GM21447 (cell line): Measurements from ENCODE around the gene C1orf226.
"Not testable (repeated sequence)": the region's sequence is repeated elsewhere in the genome, so short reads cannot be mapped to it uniquely, and the experiment has no call there.

Source experiments
- ATAC-seq: cut with Tn5 transposase; IDR thresholded peaks from one replicate; pipeline ENCODE4 v1.9.1; 2021; ENCODE audit not compliant: unreplicated experiment

C1orf226 gene

GRCh38 chr1:162404550-162405160, 23.1 kb downstream of the C1orf226 start:
- no peak for ATAC-seq

DNA sequence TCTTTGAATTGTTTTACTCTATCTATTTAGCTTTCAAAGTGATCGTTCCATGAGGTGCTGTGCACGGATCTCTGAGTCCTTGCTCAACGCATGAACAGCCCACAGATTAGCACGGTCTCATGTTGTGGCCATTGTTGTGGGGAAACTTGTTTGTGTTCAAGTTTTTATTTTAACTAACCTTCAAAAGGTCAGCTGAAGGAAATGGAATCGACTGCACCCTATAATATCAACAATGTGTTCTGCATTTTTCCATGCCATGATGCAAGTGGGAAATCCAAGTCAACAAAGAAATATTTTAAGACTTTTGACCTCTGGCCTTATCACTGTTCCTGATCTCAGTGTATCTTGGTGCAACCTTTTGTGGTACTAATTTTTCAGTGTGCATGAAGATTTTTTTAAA, 24.3 kb downstream of the C1orf226 start:
- no peak for ATAC-seq

DNA sequence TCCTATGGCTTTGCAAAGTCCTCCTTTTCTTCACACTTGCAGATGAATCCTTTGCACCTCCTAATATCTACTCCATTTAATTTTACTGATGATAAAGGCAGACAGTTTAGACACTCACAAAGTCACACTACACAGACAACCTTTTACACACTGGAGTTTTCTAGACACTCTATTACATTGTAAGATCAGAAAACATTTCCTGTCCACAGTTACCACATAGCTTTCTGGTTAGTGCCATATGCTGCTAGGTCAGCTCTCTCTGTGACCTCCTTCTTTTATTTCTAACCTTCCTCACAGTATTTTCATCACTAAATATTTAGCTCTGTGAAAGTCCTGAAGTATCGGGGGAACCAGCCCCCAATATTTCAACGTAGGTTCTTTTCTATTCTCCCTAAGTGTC, 25.3 kb downstream of the C1orf226 start:
- no peak for ATAC-seq

GRCh38 chr1:162407539-162407938, 26.0 kb downstream of the C1orf226 start:
- no peak for ATAC-seq

DNA sequence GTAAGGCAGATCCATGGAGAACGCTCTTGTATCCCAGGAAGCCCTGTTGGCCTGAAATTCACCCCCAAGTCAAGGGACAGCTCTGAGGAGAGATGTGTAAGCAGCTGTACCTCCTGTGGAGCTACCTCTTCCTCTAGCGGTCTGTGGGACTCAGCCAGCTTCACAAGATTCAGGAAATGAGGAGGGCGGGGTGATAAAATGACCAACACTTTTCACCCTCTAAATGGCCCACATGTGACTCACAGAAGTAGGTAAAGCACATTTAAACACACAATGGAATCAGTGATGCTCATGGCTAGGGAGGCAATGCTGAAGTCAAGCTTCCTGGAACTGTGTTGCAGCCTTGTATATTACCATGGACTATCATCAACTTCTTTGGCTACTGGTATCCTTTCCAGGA, 30.5 kb downstream of the C1orf226 start, which contains the start of gene SH2D1B:
TSS of gene SH2D1B (minus strand) at position 135 of the 400 bp plus-strand sequence. CDS start at position 15, 120 bp downstream.
- ATAC-seq: no peak

DNA sequence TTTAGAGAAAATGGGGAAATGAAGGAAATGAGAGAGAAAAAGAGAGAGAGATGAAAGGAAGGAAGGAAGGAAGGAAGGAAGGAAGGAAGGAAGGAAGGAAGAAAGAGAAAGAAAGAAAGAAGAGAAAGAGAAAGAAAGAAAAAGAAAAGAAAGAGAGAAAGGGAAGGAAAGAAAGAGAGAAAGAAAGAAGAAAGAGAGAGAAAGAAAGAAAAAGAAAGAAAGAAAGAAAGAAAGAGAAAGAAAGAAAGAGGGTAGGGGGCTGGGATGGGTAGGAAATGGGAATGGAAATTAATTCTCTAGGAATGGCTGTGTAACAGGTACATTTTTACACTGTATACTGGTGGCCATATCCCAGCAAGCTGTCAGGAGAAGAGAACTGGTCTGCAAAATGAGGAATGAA, 34.7 kb downstream of the C1orf226 start:
- ATAC-seq: no peak

- ATAC-seq: no peak
Measured at GRCh38 chr1:162416909-162417308, 35.4 kb downstream of the C1orf226 start.

DNA sequence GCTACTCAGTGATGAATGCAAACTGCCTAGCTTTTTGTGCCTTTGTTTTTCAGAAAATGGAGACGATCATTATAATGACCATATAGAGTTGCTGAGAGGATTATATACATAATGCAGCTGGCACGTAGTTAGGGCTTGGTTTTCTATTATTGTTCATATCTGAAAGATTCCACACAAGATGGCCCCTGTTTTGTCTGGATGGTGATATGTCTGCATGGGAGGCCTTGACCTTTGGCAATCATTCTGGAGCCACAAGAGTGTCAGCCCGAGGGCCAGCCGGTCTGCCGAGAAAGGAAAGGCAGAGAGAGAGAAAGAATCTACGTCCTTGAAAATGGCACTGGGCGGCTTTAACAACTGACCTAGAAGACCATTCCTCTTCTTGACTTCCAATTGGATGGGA, 36.1 kb downstream of the C1orf226 start:
- no peak for ATAC-seq

- not testable (repeated sequence) for ATAC-seq
Measured at GRCh38 chr1:162418584-162418983, 37.1 kb downstream of the C1orf226 start.

DNA sequence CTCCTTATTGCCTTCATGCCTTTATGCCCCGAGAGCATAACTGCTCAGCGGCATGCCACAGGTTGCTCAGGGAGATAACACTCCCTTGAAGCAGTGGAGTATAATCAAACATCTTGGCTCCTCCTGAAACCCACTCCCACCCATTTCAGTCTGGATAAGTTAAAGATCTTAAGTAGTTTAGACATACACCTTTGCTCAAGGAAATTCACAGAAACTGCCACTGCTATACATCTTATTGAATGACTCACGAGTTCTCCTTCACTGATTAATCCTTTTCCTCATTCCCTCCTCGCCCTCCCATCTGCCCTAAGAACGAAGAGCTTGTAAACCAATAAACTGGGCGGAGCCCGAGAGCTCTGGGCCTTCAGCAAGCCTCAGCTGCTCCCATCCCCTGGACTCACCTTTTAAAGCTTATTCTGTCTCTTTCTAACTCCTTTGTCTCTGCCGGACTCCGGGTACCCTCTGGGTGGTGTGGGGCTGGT, 38.0 kb downstream of the C1orf226 start:
- ATAC-seq: not testable (repeated sequence)

DNA sequence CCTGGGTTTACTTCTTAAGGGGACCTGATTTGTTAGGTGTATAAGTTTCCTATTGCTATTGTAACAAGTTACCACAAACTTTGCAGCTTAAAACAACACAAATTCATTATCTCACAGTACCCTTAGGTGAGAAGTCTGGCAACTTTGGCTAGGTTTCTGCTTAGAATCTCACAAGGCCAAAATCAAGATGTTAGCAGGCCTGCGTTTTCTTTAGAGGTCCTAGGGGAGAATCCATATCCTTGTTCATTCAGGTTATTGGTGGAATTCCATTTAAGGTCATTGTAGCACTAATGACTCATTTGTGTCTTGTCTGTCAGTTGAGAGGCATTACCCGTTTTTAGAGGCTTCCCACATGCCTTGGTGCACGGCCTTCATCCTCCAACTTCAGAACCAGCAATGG, 38.6 kb downstream of the C1orf226 start:
- no peak for ATAC-seq

GRCh38 chr1:162421258-162422164, 40.0 kb downstream of the C1orf226 start:
- no peak for ATAC-seq

- no peak for ATAC-seq
Measured at GRCh38 chr1:162422662-162423375, 41.3 kb downstream of the C1orf226 start.

DNA sequence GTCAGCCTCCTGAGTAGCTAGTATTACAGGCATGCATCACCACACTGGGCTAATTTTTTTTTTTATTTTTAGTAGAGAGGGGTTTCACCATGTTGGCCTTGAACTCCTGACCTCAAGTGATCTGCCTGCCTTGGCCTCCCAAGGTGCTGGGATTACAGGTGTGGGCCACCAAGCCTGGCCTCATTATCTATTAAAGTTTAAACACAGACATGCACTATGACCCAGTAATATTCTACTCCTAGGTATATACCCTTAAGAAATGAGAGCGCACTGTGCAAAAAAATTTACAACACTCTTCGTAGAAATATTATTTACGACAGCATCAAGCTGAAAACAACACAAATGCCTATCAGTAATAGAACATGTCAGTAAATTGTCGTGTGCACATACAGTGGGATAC, 49.1 kb downstream of the C1orf226 start:
- ATAC-seq: no peak

DNA sequence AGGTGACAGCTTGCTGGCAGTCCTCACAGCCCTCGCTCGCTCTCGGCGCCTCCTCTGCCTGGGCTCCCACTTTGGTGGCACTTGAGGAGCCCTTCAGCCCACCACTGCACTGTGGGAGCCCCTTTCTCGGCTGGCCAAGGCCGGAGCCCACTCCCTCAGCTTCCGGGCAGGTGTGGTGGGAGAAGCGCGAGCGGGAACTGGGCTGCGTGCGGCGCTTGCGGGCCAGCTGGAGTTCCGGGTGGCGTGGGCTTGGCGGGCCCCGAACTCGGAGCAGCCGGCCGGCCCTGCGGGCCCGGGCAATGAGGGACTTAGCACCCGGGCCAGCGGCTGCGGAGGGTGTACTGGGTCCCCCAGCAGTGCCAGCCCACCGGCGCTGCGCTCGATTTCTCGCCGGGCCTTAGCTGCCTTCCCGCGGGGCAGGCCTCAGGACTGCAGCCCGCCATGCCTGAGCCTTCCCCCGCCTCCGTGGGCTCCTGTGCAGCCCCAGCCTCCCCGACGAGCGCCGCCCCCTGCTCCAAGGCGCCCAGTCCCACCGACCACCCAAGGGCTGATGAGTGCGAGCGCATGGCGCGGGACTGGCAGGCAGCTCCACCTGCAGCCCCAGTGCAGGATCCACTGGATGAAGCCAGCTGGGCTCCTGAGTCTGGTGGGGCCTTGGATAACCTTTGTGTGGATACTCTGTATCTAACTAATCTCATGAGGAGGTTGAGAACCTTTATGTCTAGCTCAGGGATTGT, 51.6 kb downstream of the C1orf226 start:
- not testable (repeated sequence) for ATAC-seq
